T-cell (primary cell): ENCODE results near the gene AK5. TPM values are rescaled to one million over a fixed set of nuclear protein-coding genes. Genes with fewer than 3 reads are reported as not detected.

Experiments
- ATAC-seq, 4 experiments: fragments of 200-7000 bp in 3 of 4; fragments of 150-1000 bp in 1 of 4; cut with Tn5 transposase; replicated peaks in 1 of 4; 1 replicate in 3 of 4; 2 replicates in 1 of 4; pipeline ENCODE4 v1.10.0; 2021; ENCODE audit warnings: moderate library complexity in 3 of 4, mild to moderate bottlenecking in 2 of 4, moderate number of reproducible peaks in 1 of 4
- CTCF ChIA-PET, 2 donors: fragments of 300-600 bp; sonication (Branson Sonifier 250); formaldehyde crosslinking; loops; one replicate each; lab custom pipeline; 2022; ENCODE audit warnings: antibody characterized with exemption in 2 of 2; lab: Charles Lee
- POLR2A ChIA-PET, 2 donors: fragments of 300-600 bp; sonication (Branson Sonifier 250); formaldehyde crosslinking; loops; one replicate each; lab custom pipeline; 2022; ENCODE audit warnings: antibody characterized with exemption in 2 of 2; lab: Charles Lee
- DNase-seq, 35 experiments: peaks; one replicate each; pipeline versions ENCODE4 v3.0.0 to v3.0.0-alpha.2; 2013 to 2023
- H3K27ac ChIP-seq: one replicate; pipeline ENCODE4 v1.5.1; 2013; ENCODE audit warnings: low read length
- H3K27me3 ChIP-seq, 2 experiments: replicated peaks in 1 of 2; 1 replicate in 1 of 2; 2 replicates in 1 of 2; pipeline versions ENCODE4 v1.6.1 to v1.7.0; 2013; ENCODE audit warnings: low read length in 1 of 2, mixed read lengths in 1 of 2; ENCODE audit not compliant: control insufficient read depth in 2 of 2, insufficient read depth in 2 of 2; ENCODE audit errors: extremely low read depth in 1 of 2
- H3K36me3 ChIP-seq, 2 donors: 1 replicate in 1 of 2; 2 replicates in 1 of 2; pipeline versions ENCODE4 v1.6.1 to v1.7.0; 2013; ENCODE audit warnings: low read length in 1 of 2; ENCODE audit not compliant: control insufficient read depth in 2 of 2, insufficient read depth in 1 of 2; ENCODE audit errors: extremely low read depth in 1 of 2
- H3K4me1 ChIP-seq, 2 experiments: 1 replicate in 1 of 2; 2 replicates in 1 of 2; pipeline versions ENCODE4 v1.6.1 to v1.7.0; 2013; ENCODE audit warnings: low read length in 2 of 2, mixed read lengths in 1 of 2; ENCODE audit not compliant: insufficient read depth in 2 of 2, control insufficient read depth in 1 of 2; ENCODE audit errors: extremely low read depth in 1 of 2
- H3K4me3 ChIP-seq, 2 donors: 1 replicate in 1 of 2; 2 replicates in 1 of 2; pipeline versions ENCODE4 v1.5.1 to v1.7.0; 2013; ENCODE audit warnings: mild to moderate bottlenecking in 2 of 2, low read length in 1 of 2, moderate library complexity in 1 of 2; ENCODE audit not compliant: control insufficient read depth in 1 of 2; ENCODE audit errors: extremely low read depth in 1 of 2
- H3K9me3 ChIP-seq: 2 replicates; pipeline ENCODE4 v1.7.0; 2013
- H3K27ac Mint-ChIP-seq, 2 donors: one replicate each; pipeline ENCODE4 v1.8.0; 2020 to 2021; ENCODE audit warnings: mild to moderate bottlenecking in 2 of 2, mixed read lengths in 2 of 2
- H3K27me3 Mint-ChIP-seq, 2 donors: one replicate each; pipeline ENCODE4 v1.8.0; 2021 to 2022; ENCODE audit warnings: mixed read lengths in 2 of 2
- H3K36me3 Mint-ChIP-seq: one replicate; pipeline ENCODE4 v1.8.0; 2021; ENCODE audit warnings: mixed read lengths
- H3K4me1 Mint-ChIP-seq, 3 donors: one replicate each; pipeline ENCODE4 v1.8.0; 2020 to 2022; ENCODE audit warnings: mixed read lengths in 3 of 3, mild to moderate bottlenecking in 1 of 3
- H3K4me3 Mint-ChIP-seq, 3 donors: one replicate each; pipeline ENCODE4 v1.8.0; 2020 to 2022; ENCODE audit warnings: mild to moderate bottlenecking in 3 of 3, mixed read lengths in 3 of 3, moderate library complexity in 3 of 3
- H3K9me3 Mint-ChIP-seq, 3 donors: one replicate each; pipeline ENCODE4 v1.8.0; 2020 to 2022; ENCODE audit warnings: mixed read lengths in 3 of 3
- WGBS: methylation state at CpG from one replicate; pipeline ENCODE4 v1.1.5; 2013; ENCODE audit warnings: missing lambda C conversion rate; ENCODE audit not compliant: insufficient coverage; 5-methylcytosine and 5-hydroxymethylcytosine counted together
- total RNA-seq, 35 experiments: library from RNA in 6 of 35; stranded (reverse) in 6 of 35; fragments of 120-200 nt in 1 of 35; gene quantifications; one replicate each; pipeline versions ENCODE4 v1.2.1 to v1.2.4 and lab custom pipeline; 2013 to 2026

The AK5 gene
- total RNA-seq, 5 donors from 2014 or later (not counting 1 experiment from before 2014, with no cell fraction given): 13.9 to 29.2 (median 26.3) TPM

- Histone ChIP-seq H3K36me3 (no peaks in the 10 kb centered on the region), H3K27me3 (no peaks in the 10 kb centered on the region), H3K4me1 (no peaks in the 10 kb centered on the region), H3K4me3 (no peak overlapping the region), H3K9me3 (no peaks in the 10 kb centered on the region), H3K27ac (no peak overlapping the region)
- DNase-seq (no peak), ATAC-seq (no peak)
- POLR2A ChIA-PET: interaction anchor here in 1 of 2 donors (0.7 kb wide), 1 partner anchor 82 kb away, joined by 3 read pairs; no protein-coding TSS in a partner anchor
- peaks cover 2% of the 10 kb centered on the region for H3K36me3 Mint-ChIP-seq
- H3K27ac Mint-ChIP-seq: peak overlapping the region; percentile 24 to 34
- CTCF ChIA-PET: no interaction called here
- WGBS: no CpG with 5 or more reads among the region's 6 CpGs
- no peak overlapping the region for H3K4me3 Mint-ChIP-seq
- no peaks in the 10 kb centered on the region for H3K9me3 Mint-ChIP-seq
- peaks cover 4 to 17% (median 10%) of the 10 kb centered on the region in 3 donors for H3K4me1 Mint-ChIP-seq
- no peaks in the 10 kb centered on the region for H3K27me3 Mint-ChIP-seq
Measured at GRCh38 chr1:77399250-77400086, 117.6 kb downstream of the AK5 start.

- Mint-ChIP-seq H3K4me1 (peaks cover 6 to 21% (median 18%) of the 10 kb centered on the region in 3 donors), H3K36me3 (peaks cover 1% of the 10 kb centered on the region), H3K27me3 (no peaks in the 10 kb centered on the region), H3K4me3 (no peak overlapping the region), H3K27ac (peak overlapping the region; percentile 43 to 56), H3K9me3 (no peaks in the 10 kb centered on the region)
- Histone ChIP-seq H3K4me1 (no peaks in the 10 kb centered on the region), H3K9me3 (no peaks in the 10 kb centered on the region), H3K36me3 (no peaks in the 10 kb centered on the region), H3K27me3 (no peaks in the 10 kb centered on the region), H3K27ac (no peak overlapping the region), H3K4me3 (no peak overlapping the region)
- no peak for ATAC-seq
- CTCF ChIA-PET: interaction anchor here in 1 of 2 donors (0.7 to 1.0 kb wide), 2 partner anchors 272 to 700 kb away, joined by 4 read pairs; no protein-coding TSS in a partner anchor
- POLR2A ChIA-PET: interaction anchor here in 1 of 2 donors (0.6 kb wide), 1 partner anchor 61 kb away, joined by 3 read pairs; no protein-coding TSS in a partner anchor
- no peak for DNase-seq
- no CpG with 5 or more reads among the region's 2 CpGs for WGBS
Measured at GRCh38 chr1:77400781-77401180, 119.0 kb downstream of the AK5 start.

DNA sequence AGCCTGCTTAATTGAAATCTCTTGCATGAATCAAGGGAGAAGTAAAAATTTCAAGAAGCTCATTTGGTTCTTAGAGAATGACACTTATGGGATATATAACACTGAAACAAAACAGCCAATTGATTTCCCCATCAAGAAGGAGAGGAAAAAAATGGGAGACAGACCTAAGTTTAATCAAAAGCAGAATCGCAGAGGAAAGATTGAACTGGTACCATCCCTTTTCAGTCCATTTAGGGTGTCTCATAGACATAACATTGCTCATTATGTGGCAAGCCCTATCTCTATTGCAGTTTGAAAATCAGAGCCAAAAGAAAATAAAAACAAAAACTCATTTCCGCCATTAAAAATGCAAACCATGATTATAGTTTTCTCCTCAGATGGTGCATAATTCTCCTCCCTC lies 119.6 kb downstream of the AK5 start:
- no peak overlapping the region for H3K27ac ChIP-seq
- H3K27me3 ChIP-seq: no peaks in the 10 kb centered on the region
- peaks cover 4% of the 10 kb centered on the region for H3K36me3 Mint-ChIP-seq
- no peak overlapping the region for H3K4me3 Mint-ChIP-seq
- ATAC-seq (no peak), DNase-seq (no peak)
- H3K9me3 ChIP-seq: no peaks in the 10 kb centered on the region
- CTCF ChIA-PET: interaction anchor here in 1 of 2 donors (0.7 to 1.0 kb wide), 2 partner anchors 272 to 700 kb away, joined by 4 read pairs; no protein-coding TSS in a partner anchor
- no peak overlapping the region for H3K4me3 ChIP-seq
- H3K9me3 Mint-ChIP-seq: no peaks in the 10 kb centered on the region
- H3K36me3 ChIP-seq: no peaks in the 10 kb centered on the region
- H3K27ac Mint-ChIP-seq: no peak overlapping the region
- no peaks in the 10 kb centered on the region for H3K4me1 ChIP-seq
- no peaks in the 10 kb centered on the region for H3K27me3 Mint-ChIP-seq
- POLR2A ChIA-PET: interaction anchor here in 1 of 2 donors (0.6 kb wide), 1 partner anchor 61 kb away, joined by 3 read pairs; no protein-coding TSS in a partner anchor
- WGBS: 100% methylated on average over 1 of the region's 2 CpGs
- peaks cover 9 to 24% (median 24%) of the 10 kb centered on the region in 3 donors for H3K4me1 Mint-ChIP-seq

DNA sequence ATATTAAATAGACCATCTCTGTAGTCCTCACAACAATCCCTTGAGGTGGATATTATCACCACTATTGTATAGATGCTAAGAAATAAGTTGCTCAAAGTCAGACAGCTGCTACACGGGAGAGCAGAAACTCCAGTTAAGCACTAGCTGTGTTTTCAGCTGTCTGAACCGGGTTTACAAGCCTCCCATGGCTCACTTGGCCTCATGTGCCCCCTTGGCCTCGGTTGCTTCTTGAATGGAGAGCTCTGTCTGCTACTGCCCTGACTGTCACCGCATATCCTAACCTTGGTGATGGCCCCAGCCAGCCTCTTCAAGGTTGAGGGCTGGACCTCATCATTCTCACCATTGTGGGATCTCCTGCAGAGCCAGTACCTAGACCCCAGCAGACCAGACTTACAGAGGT lies 123.4 kb downstream of the AK5 start:
- H3K27ac ChIP-seq: no peak overlapping the region
- ChIA-PET CTCF (no interaction called here), POLR2A (no interaction called here)
- H3K27me3 ChIP-seq: no peaks in the 10 kb centered on the region
- ATAC-seq: no peak
- H3K36me3 ChIP-seq: no peaks in the 10 kb centered on the region
- H3K27me3 Mint-ChIP-seq: no peaks in the 10 kb centered on the region
- DNase-seq: no peak
- H3K9me3 Mint-ChIP-seq: peaks cover 0 to 7% (median 5%) of the 10 kb centered on the region in 3 donors
- WGBS: 84% methylated on average over 4 of the region's 4 CpGs
- H3K27ac Mint-ChIP-seq: peak overlapping the region in 1 of 2 donors; percentile 11
- H3K4me3 Mint-ChIP-seq: no peak overlapping the region
- no peaks in the 10 kb centered on the region for H3K4me1 ChIP-seq
- H3K9me3 ChIP-seq: no peaks in the 10 kb centered on the region
- H3K4me1 Mint-ChIP-seq: peaks cover 11 to 19% (median 15%) of the 10 kb centered on the region in 3 donors
- H3K4me3 ChIP-seq: no peak overlapping the region
- peaks cover 21% of the 10 kb centered on the region for H3K36me3 Mint-ChIP-seq

DNA sequence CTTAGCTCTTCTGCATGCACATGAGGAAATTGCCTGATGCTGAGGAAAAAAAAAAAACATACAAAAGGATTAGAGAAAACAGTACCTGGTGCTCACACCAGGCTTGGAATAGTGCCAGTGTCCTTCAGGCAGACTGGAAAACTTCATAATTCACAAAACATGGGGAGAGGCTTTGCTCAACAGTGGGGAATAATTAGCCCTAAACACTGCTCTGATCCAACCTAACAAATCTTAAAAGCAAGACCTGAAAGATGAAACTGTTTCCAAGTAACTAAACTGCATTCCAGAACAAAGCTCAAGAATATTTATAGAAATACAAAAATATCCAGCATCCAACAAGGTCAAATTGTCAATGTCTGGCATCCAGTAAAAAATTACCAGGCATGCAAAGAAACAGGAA lies 124.8 kb downstream of the AK5 start:
- Mint-ChIP-seq H3K9me3 (peaks cover 0 to 7% (median 5%) of the 10 kb centered on the region in 3 donors), H3K27me3 (no peaks in the 10 kb centered on the region), H3K36me3 (peaks cover 25% of the 10 kb centered on the region), H3K4me1 (peaks cover 9 to 19% (median 13%) of the 10 kb centered on the region in 3 donors), H3K4me3 (no peak overlapping the region), H3K27ac (peak overlapping the region; percentile 23 to 35)
- Histone ChIP-seq H3K4me3 (no peak overlapping the region), H3K27me3 (no peaks in the 10 kb centered on the region), H3K9me3 (no peaks in the 10 kb centered on the region), H3K36me3 (no peaks in the 10 kb centered on the region), H3K27ac (no peak overlapping the region), H3K4me1 (no peaks in the 10 kb centered on the region)
- POLR2A ChIA-PET: interaction anchor here in 1 of 2 donors (0.6 kb wide), 1 partner anchor 1111 kb away, joined by 4 read pairs; no protein-coding TSS in a partner anchor
- ATAC-seq: no peak
- DNase-seq: no peak
- CTCF ChIA-PET: no interaction called here

DNA sequence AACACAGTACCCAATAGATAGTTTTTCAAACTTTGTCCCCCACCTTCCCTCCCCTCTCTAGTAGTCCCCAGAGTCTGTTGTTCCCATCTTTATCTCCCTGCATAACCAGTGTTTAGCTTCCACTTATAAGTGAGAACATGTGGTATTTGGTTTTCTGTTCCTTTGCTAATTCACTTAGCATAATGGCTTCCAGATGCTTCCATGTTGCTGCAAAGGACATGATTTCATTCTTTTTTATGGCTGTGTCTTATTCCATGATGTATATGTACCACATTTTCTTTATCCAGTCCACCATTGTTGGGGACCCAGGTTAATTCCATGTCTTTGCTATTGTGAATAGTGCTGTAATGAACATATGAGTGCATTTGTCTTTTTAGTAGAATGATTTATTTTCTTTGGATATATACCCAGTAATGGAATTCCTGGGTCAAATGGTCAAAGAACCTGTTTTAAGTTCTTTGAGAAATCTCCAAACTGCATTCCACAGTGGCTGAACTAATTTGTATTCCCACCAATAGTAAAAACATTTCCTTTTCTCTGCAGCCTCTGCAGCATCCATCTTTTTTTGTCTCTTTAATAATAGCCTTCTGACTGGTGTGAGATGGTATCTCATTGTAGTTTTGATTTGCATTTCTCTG lies 126.0 kb downstream of the AK5 start:
- H3K4me3 ChIP-seq: no peak overlapping the region
- H3K9me3 Mint-ChIP-seq: peaks cover 0 to 7% (median 5%) of the 10 kb centered on the region in 3 donors
- no peak for ATAC-seq
- H3K4me1 ChIP-seq: peaks cover 0 to 4% of the 10 kb centered on the region in 2 experiments
- no peak for DNase-seq
- no peak overlapping the region for H3K27ac ChIP-seq
- CTCF ChIA-PET: no interaction called here
- no peak overlapping the region for H3K4me3 Mint-ChIP-seq
- peaks cover 18 to 30% (median 23%) of the 10 kb centered on the region in 3 donors for H3K4me1 Mint-ChIP-seq
- no peak overlapping the region for H3K27ac Mint-ChIP-seq
- no peaks in the 10 kb centered on the region for H3K9me3 ChIP-seq
- no peaks in the 10 kb centered on the region for H3K36me3 ChIP-seq
- POLR2A ChIA-PET: no interaction called here
- H3K36me3 Mint-ChIP-seq: peaks cover 34% of the 10 kb centered on the region
- H3K27me3 ChIP-seq: no peaks in the 10 kb centered on the region
- peaks cover 0 to 5% of the 10 kb centered on the region in 2 donors for H3K27me3 Mint-ChIP-seq
